SK-N-SH (cell line): ENCODE data around the gene C1orf52.

Experiments used
- EZH2phosphoT487 ChIP-seq: fragments of 200-600 bp; sonication (generic); IDR thresholded peaks from 2 replicates; pipeline ENCODE4 v1.6.1; 2017; ENCODE audit warnings: low read depth, mixed run types, mild to moderate bottlenecking, antibody characterized with exemption, moderate library complexity, borderline replicate concordance
- FOXM1 ChIP-seq: IDR thresholded peaks from 2 replicates; pipeline ENCODE4 v1.4.0; 2012; ENCODE audit warnings: low read depth, mild to moderate bottlenecking
- JUND ChIP-seq: IDR thresholded peaks from 2 replicates; pipeline ENCODE4 v1.4.0; 2012
- NFIC ChIP-seq: IDR thresholded peaks from 2 replicates; pipeline ENCODE4 v1.4.0; 2012; ENCODE audit warnings: borderline replicate concordance
- NRF1 ChIP-seq: IDR thresholded peaks from 2 replicates; pipeline ENCODE4 v1.6.1; 2012; ENCODE audit warnings: low read depth, mild to moderate bottlenecking, low read length
- POLR2AphosphoS5 ChIP-seq: IDR thresholded peaks from 2 replicates; pipeline ENCODE4 v1.6.1; 2012; ENCODE audit warnings: low read depth, low read length
- SMC3 ChIP-seq: IDR thresholded peaks from 2 replicates; pipeline ENCODE4 v1.6.1; 2012; ENCODE audit warnings: low read depth, low read length, improper control_type of control experiment
- TEAD4 ChIP-seq: IDR thresholded peaks from 2 replicates; pipeline ENCODE4 v1.4.0; 2012; ENCODE audit warnings: mild to moderate bottlenecking, borderline replicate concordance; ENCODE audit not compliant: insufficient read depth
- YY1 ChIP-seq: IDR thresholded peaks from 2 replicates; pipeline ENCODE4 v1.4.0; 2012; ENCODE audit warnings: low read depth, mild to moderate bottlenecking
- TF ChIP-seq, protein P1 (sequence below): fragments of 200-600 bp; sonication (generic); IDR thresholded peaks from 2 replicates; pipeline ENCODE4 v1.6.1; 2017; ENCODE audit warnings: antibody characterized with exemption, mild to moderate bottlenecking, moderate library complexity
- TF ChIP-seq, protein P2 (sequence below): IDR thresholded peaks from 2 replicates; pipeline ENCODE4 v1.4.0; 2012; ENCODE audit warnings: low read depth, borderline replicate concordance
- TF ChIP-seq, protein P3 (sequence below): IDR thresholded peaks from 2 replicates; pipeline ENCODE4 v1.6.1; 2012; ENCODE audit warnings: mild to moderate bottlenecking, low read depth, low read length, moderate library complexity

DNA sequence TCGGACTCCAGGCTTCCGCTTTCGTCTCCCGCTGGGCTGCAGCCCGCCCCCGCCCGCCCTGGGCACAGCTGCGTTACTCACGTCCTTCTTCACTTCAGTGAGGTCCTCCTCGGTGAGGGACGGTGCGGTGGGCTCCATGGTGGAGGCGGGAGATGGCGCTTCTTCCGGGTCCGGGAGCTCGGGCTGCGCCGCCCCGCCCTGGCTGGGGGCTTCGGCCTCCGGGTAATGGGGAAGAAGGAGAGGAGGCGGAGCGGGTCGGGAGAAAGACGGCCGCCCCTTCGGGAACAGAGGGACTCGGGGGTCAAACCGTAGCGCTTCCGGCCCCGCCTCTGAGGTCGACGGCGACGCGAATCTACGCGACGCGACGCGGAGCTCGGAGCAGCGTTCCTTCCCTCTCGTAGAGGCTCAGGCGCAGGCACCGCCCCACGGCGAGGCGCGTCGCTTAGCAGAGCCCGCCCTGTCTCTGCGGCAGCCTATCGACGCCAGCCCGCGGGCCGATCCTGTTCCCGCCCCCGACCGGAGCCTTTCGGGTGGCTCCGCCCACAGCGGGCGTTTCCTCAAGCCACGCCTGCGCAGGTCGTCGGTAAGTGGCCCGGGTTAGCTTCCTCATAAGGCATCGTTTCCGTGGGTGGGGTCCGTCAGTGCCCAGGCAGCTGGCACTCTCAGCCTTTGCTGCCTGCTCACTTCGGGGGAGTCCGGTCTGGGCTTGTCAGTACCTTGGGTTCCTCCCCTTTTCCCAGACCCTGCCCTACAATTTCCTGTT, 16.9 kb upstream of the C1orf52 start, which contains the start of gene BCL10:
- peak; percentile 69; the same call in 1 of the 2 replicates for TF ChIP-seq POLR2AphosphoS5
- TF ChIP-seq, protein P1, sequence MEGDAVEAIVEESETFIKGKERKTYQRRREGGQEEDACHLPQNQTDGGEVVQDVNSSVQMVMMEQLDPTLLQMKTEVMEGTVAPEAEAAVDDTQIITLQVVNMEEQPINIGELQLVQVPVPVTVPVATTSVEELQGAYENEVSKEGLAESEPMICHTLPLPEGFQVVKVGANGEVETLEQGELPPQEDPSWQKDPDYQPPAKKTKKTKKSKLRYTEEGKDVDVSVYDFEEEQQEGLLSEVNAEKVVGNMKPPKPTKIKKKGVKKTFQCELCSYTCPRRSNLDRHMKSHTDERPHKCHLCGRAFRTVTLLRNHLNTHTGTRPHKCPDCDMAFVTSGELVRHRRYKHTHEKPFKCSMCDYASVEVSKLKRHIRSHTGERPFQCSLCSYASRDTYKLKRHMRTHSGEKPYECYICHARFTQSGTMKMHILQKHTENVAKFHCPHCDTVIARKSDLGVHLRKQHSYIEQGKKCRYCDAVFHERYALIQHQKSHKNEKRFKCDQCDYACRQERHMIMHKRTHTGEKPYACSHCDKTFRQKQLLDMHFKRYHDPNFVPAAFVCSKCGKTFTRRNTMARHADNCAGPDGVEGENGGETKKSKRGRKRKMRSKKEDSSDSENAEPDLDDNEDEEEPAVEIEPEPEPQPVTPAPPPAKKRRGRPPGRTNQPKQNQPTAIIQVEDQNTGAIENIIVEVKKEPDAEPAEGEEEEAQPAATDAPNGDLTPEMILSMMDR, result no peak
- no peak for TF ChIP-seq NFIC
- TF ChIP-seq, protein P2, sequence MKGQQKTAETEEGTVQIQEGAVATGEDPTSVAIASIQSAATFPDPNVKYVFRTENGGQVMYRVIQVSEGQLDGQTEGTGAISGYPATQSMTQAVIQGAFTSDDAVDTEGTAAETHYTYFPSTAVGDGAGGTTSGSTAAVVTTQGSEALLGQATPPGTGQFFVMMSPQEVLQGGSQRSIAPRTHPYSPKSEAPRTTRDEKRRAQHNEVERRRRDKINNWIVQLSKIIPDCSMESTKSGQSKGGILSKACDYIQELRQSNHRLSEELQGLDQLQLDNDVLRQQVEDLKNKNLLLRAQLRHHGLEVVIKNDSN, result no peak
- no peak for TF ChIP-seq SMC3
- peak; percentile 98 for TF ChIP-seq NRF1
- TF ChIP-seq, protein P3, sequence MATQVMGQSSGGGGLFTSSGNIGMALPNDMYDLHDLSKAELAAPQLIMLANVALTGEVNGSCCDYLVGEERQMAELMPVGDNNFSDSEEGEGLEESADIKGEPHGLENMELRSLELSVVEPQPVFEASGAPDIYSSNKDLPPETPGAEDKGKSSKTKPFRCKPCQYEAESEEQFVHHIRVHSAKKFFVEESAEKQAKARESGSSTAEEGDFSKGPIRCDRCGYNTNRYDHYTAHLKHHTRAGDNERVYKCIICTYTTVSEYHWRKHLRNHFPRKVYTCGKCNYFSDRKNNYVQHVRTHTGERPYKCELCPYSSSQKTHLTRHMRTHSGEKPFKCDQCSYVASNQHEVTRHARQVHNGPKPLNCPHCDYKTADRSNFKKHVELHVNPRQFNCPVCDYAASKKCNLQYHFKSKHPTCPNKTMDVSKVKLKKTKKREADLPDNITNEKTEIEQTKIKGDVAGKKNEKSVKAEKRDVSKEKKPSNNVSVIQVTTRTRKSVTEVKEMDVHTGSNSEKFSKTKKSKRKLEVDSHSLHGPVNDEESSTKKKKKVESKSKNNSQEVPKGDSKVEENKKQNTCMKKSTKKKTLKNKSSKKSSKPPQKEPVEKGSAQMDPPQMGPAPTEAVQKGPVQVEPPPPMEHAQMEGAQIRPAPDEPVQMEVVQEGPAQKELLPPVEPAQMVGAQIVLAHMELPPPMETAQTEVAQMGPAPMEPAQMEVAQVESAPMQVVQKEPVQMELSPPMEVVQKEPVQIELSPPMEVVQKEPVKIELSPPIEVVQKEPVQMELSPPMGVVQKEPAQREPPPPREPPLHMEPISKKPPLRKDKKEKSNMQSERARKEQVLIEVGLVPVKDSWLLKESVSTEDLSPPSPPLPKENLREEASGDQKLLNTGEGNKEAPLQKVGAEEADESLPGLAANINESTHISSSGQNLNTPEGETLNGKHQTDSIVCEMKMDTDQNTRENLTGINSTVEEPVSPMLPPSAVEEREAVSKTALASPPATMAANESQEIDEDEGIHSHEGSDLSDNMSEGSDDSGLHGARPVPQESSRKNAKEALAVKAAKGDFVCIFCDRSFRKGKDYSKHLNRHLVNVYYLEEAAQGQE, result no peak
- TF ChIP-seq JUND, result no peak
- no peak for TF ChIP-seq EZH2phosphoT487
- 0 out of 2 replicates have a peak, but pooled peaks have one; percentile 50 for TF ChIP-seq YY1
- TF ChIP-seq FOXM1, result no peak
- TF ChIP-seq TEAD4, result no peak
